ENCODE results near the gene PIGK.

GRCh38 chr1:77133731-77134358 is 85.4 kb downstream of the PIGK start:
- TF ChIP-seq MAX (IDR thresholded peaks at IDR 0.05), result no peak
- no peak for TF ChIP-seq CTCF (IDR thresholded peaks at IDR 0.05 in 2 of 3, conservative IDR thresholded peaks at IDR 0.05 in 1 of 3; ENCODE audit: borderline replicate concordance in 1 of 3, insufficient read depth in 1 of 3, low read depth in 2 of 3, low read length in 2 of 3)
- TF ChIP-seq REST (IDR thresholded peaks at IDR 0.05; ENCODE audit: low read depth), result no peak

Data from HCT116 (cell line).